Ovary (tissue), 9 donors: ENCODE measurements around the gene TBXA2R. TPM values are rescaled to one million over a fixed set of nuclear protein-coding genes. Genes with fewer than 3 reads are reported as not detected.

Experiments
- DNase-seq, 5 donors: peaks; one replicate each; pipeline ENCODE4 v3.0.0-alpha.2; 2019 to 2020
- H3K27ac ChIP-seq, 2 donors: fragments of 200-600 bp; one replicate each; pipeline versions ENCODE4 v1.5.1 to v1.8.0; 2019 to 2022
- H3K27me3 ChIP-seq: fragments of 200-600 bp; one replicate; pipeline ENCODE4 v1.8.0; 2022
- H3K36me3 ChIP-seq: fragments of 200-600 bp; sonication (generic); one replicate; pipeline ENCODE4 v1.5.1; 2019
- H3K4me1 ChIP-seq: one replicate; pipeline ENCODE4 v1.8.1; 2013; ENCODE audit warnings: mild to moderate bottlenecking, moderate library complexity; ENCODE audit not compliant: insufficient read depth
- H3K4me3 ChIP-seq: fragments of 200-600 bp; sonication (generic); one replicate; pipeline ENCODE4 v1.5.1; 2017
- H3K9me3 ChIP-seq, 2 donors: fragments of 200-600 bp in 1 of 2; sonication (generic) in 1 of 2; one replicate each; pipeline versions ENCODE4 v1.5.1 to v1.8.1; 2013 to 2019; ENCODE audit warnings: mild to moderate bottlenecking in 1 of 2, moderate library complexity in 1 of 2
- CTCF ChIP-seq, 3 donors: fragments of 450-650 bp in 2 of 3; fragments of 200-600 bp in 1 of 3; IDR thresholded peaks; one replicate each; pipeline versions ENCODE4 v1.5.1 to v1.8.0; 2016 to 2022; ENCODE audit warnings: antibody characterized with exemption in 3 of 3, mild to moderate bottlenecking in 1 of 3
- EP300 ChIP-seq: sonication (generic); formaldehyde crosslinking; IDR thresholded peaks from one replicate; pipeline ENCODE4 v1.6.1; 2017; ENCODE audit warnings: antibody characterized with exemption
- POLR2A ChIP-seq: fragments of 450-650 bp; IDR thresholded peaks from one replicate; pipeline ENCODE4 v1.6.1; 2017; ENCODE audit warnings: antibody characterized with exemption, mild to moderate bottlenecking, moderate library complexity
- WGBS, 3 donors: extraction: QIAGEN DNeasy Blood & Tissue Kit in 1 of 3; methylation state at CpG; one replicate each; pipeline versions ENCODE4 v1.1.5 to v1.1.7; 2013 to 2017; 5-methylcytosine and 5-hydroxymethylcytosine counted together
- intact Hi-C, 4 donors: fragments of 100-400 bp; cut with DNase I; formaldehyde crosslinking; loops; one replicate each; pipeline versions ENCODE4 v1.11.0 to v1.15.1; 2022 to 2023
- polyA plus RNA-seq, 2 donors: library from polyadenylated mRNA; stranded (reverse); fragments of 200-250 nt in 1 of 2; fragments of 350-450 nt in 1 of 2; fragmentation: Illumina TruSeq in 1 of 2; extraction: RNeasy Lipid Tissue Mini Kit (QIAGEN cat#74804) in 1 of 2; gene quantifications; one replicate each; pipeline ENCODE4 v1.2.3, GENCODE V29; 2013 to 2014
- total RNA-seq, 7 donors: library from RNA; depleted of rRNA in 2 of 7; stranded (reverse); fragments of >200 nt in 2 of 7; fragmentation: NEBNext Ultra II Directional in 3 of 7; extraction: Animal tissue kit (Norgen Biotek cat#: 25700) in 3 of 7; gene quantifications; one replicate each; pipeline versions ENCODE4 v1.1.0 to v1.2.4, GENCODE V29; 2016 to 2023
- donor health status: DM: no; HTN: no; CAD: no; lungs with moderate emphysema.
- donor health status: DM: no; HTN: no; CAD: no.
- donor health status: Bipolar disorder and iron deficiency.
- donor health status: DM: yes; HTN: yes; CAD: no.
- donor health status: DM: no; HTN: no; CAD: no.
- donor health status: DM: yes; HTN: yes; CAD: no.

TBXA2R gene
- total and polyA plus RNA-seq, 9 donors: 1.1 to 3.7 (median 1.5) TPM

GRCh38 chr19:3551792-3552095 lies 54.9 kb downstream of the TBXA2R start:
- intact Hi-C loops: no loop called here

GRCh38 chr19:3550947-3551791 lies 55.5 kb downstream of the TBXA2R start:
- H3K27me3 ChIP-seq: no peaks in the 10 kb centered on the region
- no peak overlapping the region for H3K27ac ChIP-seq
- 80 to 84% (median 84%) methylated on average over 28 to 34 of the region's 34 CpGs for WGBS, 3 donors
- H3K4me3 ChIP-seq: no peak overlapping the region
- H3K36me3 ChIP-seq: no peaks in the 10 kb centered on the region
- TF ChIP-seq CTCF (IDR thresholded peaks at IDR 0.05) (no peak), POLR2A (no peak), EP300 (no peak)
- DNase-seq: peak in 1 of 5 donors; percentile 17
- H3K4me1 ChIP-seq: peaks cover 5% of the 10 kb centered on the region
- intact Hi-C loops: no loop called here
- H3K9me3 ChIP-seq: no peaks in the 10 kb centered on the region

More at GRCh38 chr19:3551792-3552095, 54.9 kb downstream of the TBXA2R start:
- peak in 1 of 5 donors; percentile 18 for DNase-seq
- Histone ChIP-seq H3K27me3 (no peaks in the 10 kb centered on the region), H3K4me3 (no peak overlapping the region), H3K9me3 (no peaks in the 10 kb centered on the region), H3K4me1 (peaks cover 10% of the 10 kb centered on the region), H3K36me3 (no peaks in the 10 kb centered on the region), H3K27ac (no peak overlapping the region)
- 63 to 76% (median 67%) methylated on average over 9 of the region's 9 CpGs for WGBS, 3 donors
- no peak for TF ChIP-seq CTCF (IDR thresholded peaks at IDR 0.05)
- no peak for TF ChIP-seq EP300
- no peak for TF ChIP-seq POLR2A

GRCh38 chr19:3549816-3550215 lies 56.9 kb downstream of the TBXA2R start:
- 78 to 87% (median 80%) methylated on average over 10 of the region's 10 CpGs for WGBS, 3 donors
- Histone ChIP-seq H3K27ac (no peak overlapping the region), H3K4me3 (no peak overlapping the region), H3K4me1 (no peaks in the 10 kb centered on the region), H3K9me3 (no peaks in the 10 kb centered on the region), H3K27me3 (no peaks in the 10 kb centered on the region), H3K36me3 (no peaks in the 10 kb centered on the region)
- DNase-seq: no peak
- no peak for TF ChIP-seq CTCF (IDR thresholded peaks at IDR 0.05)
- TF ChIP-seq POLR2A: no peak
- no peak for TF ChIP-seq EP300
- intact Hi-C loops: loop anchor here in 2 of 4 donors (5.0 to 10.0 kb wide), 2 partner anchors 65 to 67 kb away; no protein-coding TSS in a partner anchor

GRCh38 chr19:3548606-3549005 lies 58.1 kb downstream of the TBXA2R start:
- Histone ChIP-seq H3K27ac (no peak overlapping the region), H3K36me3 (no peaks in the 10 kb centered on the region), H3K27me3 (no peaks in the 10 kb centered on the region), H3K4me3 (no peak overlapping the region), H3K9me3 (no peaks in the 10 kb centered on the region), H3K4me1 (no peaks in the 10 kb centered on the region)
- peak in 1 of 5 donors; percentile 23 for DNase-seq
- TF ChIP-seq EP300 (no peak), POLR2A (no peak)
- WGBS, 3 donors: 71 to 76% (median 72%) methylated on average over 13 to 14 of the region's 14 CpGs
- intact Hi-C loops: loop anchor here in 2 of 4 donors (5.0 to 10.0 kb wide), 2 partner anchors 66 to 69 kb away; no protein-coding TSS in a partner anchor

- no peak for TF ChIP-seq CTCF (IDR thresholded peaks at IDR 0.05)
- TF ChIP-seq EP300: no peak
- no peak for TF ChIP-seq POLR2A
- Histone ChIP-seq H3K36me3 (no peaks in the 10 kb centered on the region), H3K4me1 (no peaks in the 10 kb centered on the region), H3K9me3 (no peaks in the 10 kb centered on the region), H3K27ac (no peak overlapping the region), H3K27me3 (no peaks in the 10 kb centered on the region), H3K4me3 (no peak overlapping the region)
- 71 to 78% (median 76%) methylated on average over 35 to 36 of the region's 36 CpGs for WGBS, 3 donors
- DNase-seq: peak in 1 of 5 donors; percentile 34
- intact Hi-C loops: loop anchor here in 2 of 4 donors (5.0 to 10.0 kb wide), 2 partner anchors 67 to 69 kb away; no protein-coding TSS in a partner anchor
Observed at GRCh38 chr19:3547767-3548282, 58.9 kb downstream of the TBXA2R start.
